HG02571 (cell line): ENCODE measurements around the gene HDAC7.
A peak's percentile ranks its signal among the peaks of the same experiment; 100 is the strongest.
"Not testable (repeated sequence)": the region's sequence is repeated elsewhere in the genome, so short reads cannot be mapped to it uniquely, and the experiment has no call there.

Source experiments
- ATAC-seq: cut with Tn5 transposase; IDR thresholded peaks from one replicate; pipeline ENCODE4 v1.9.1; 2021; ENCODE audit warnings: mild to moderate bottlenecking, moderate library complexity; ENCODE audit not compliant: unreplicated experiment

Gene HDAC7

GRCh38 chr12:47815447-47815846 lies 4.3 kb downstream of the HDAC7 start:
- not testable (repeated sequence) for ATAC-seq

- ATAC-seq = no peak
Observed at GRCh38 chr12:47814539-47815170, 5.0 kb downstream of the HDAC7 start.

GRCh38 chr12:47813511-47814196 lies 6.0 kb downstream of the HDAC7 start:
- peak; percentile 33 for ATAC-seq

GRCh38 chr12:47812797-47813510 lies 6.7 kb downstream of the HDAC7 start:
- peak; percentile 66 for ATAC-seq

- no peak for ATAC-seq
Observed at GRCh38 chr12:47811581-47812484, 7.9 kb downstream of the HDAC7 start.

- no peak for ATAC-seq
Observed at GRCh38 chr12:47811072-47811396, 8.7 kb downstream of the HDAC7 start.

- not testable (repeated sequence) for ATAC-seq
Observed at GRCh38 chr12:47809518-47809917, 10.2 kb downstream of the HDAC7 start.

- no peak for ATAC-seq
Observed at GRCh38 chr12:47808574-47809365, 10.9 kb downstream of the HDAC7 start.

- no peak for ATAC-seq
Observed at GRCh38 chr12:47808050-47808449, 11.7 kb downstream of the HDAC7 start.

- no peak for ATAC-seq
Observed at GRCh38 chr12:47807338-47807737, 12.4 kb downstream of the HDAC7 start.

GRCh38 chr12:47805417-47805816 lies 14.3 kb downstream of the HDAC7 start:
- ATAC-seq = no peak

GRCh38 chr12:47804171-47804570 lies 15.5 kb downstream of the HDAC7 start:
- ATAC-seq = no peak

- no peak for ATAC-seq
Observed at GRCh38 chr12:47803191-47803875, 16.4 kb downstream of the HDAC7 start.

GRCh38 chr12:47802312-47802711 lies 17.4 kb downstream of the HDAC7 start:
- no peak for ATAC-seq

GRCh38 chr12:47801904-47802246 lies 17.8 kb downstream of the HDAC7 start:
- no peak for ATAC-seq

- no peak for ATAC-seq
Observed at GRCh38 chr12:47801170-47801903, 18.4 kb downstream of the HDAC7 start.

GRCh38 chr12:47800582-47800981 lies 19.1 kb downstream of the HDAC7 start:
- no peak for ATAC-seq

- ATAC-seq = no peak
Observed at GRCh38 chr12:47799357-47799955, 20.2 kb downstream of the HDAC7 start.
